ENCODE data around the gene ZFYVE21.

DNA sequence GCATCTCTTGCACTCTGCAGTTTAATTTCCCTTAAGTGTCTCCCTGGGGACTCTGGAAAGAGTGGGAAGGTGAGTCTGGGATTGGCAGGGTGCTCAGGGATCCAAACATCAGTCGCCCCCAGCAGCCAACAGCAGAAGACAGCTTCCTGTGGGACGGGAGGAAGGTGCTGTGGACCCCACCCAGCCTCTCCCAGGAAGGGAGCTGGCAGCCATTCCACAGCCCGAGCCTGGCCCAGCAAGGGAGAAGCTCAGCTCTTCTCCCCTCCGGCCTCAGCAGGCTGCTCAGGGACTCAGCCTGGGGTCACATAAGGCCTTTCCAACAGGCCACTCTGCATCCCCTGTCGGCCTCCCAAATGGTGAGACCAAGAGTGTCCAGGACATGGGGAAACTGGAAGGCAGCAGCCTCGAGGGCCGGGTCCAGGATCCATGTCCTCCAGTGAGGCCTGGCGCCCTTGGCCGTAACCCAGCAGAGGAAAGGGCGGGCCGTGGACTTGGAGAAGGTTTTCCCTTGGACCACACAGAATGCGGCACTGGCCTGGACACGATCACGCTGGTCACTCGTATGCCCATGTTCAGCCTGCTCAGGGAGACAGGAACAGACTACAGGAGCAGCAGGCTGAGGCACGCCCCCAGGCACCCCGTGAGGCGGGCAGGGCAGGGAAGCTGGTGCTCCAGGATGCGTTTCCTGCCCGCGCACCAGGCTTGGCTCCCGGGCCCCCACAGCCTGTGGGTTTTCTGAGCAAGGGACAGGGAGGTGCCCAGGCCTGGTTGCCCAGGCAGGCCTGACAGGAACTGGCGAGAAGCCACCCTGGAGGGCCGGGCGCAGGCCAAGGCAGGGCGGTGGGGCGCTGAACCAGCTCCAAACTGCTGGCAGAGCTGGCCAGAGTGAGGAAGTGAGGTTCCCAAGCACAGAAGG, 3.8 kb upstream of the ZFYVE21 start:
- TF ChIP-seq CTCF (IDR thresholded peaks at IDR 0.05) (no peak), CBFB (CRISPR knock-in tag; IDR thresholded peaks at IDR 0.05; ENCODE audit: low read depth) (no peak), NR1H2 (CRISPR knock-in tag; IDR thresholded peaks at IDR 0.05) (no peak), ZNF396 (CRISPR knock-in tag; IDR thresholded peaks at IDR 0.05; ENCODE audit: borderline replicate concordance) (no peak), RELA (CRISPR knock-in tag; IDR thresholded peaks at IDR 0.05; ENCODE audit: borderline replicate concordance) (no peak), JAZF1 (CRISPR knock-in tag; IDR thresholded peaks at IDR 0.05) (no peak), STAT6 (CRISPR knock-in tag; conservative IDR thresholded peaks at IDR 0.05; ENCODE audit: low read depth) (no peak), ATF3 (CRISPR knock-in tag; conservative IDR thresholded peaks at IDR 0.05) (no peak), SP1 (CRISPR knock-in tag; conservative IDR thresholded peaks at IDR 0.05) (no peak), ZNF512 (CRISPR knock-in tag; IDR thresholded peaks at IDR 0.05; ENCODE audit: borderline replicate concordance) (no peak)
